ENCODE measurements around the gene RHOG. TPM values are rescaled to one million over a fixed set of nuclear protein-coding genes. Genes with fewer than 3 reads are reported as not detected.

The RHOG gene
- total and polyA plus RNA-seq, 9 of the 15 experiments (the other 6 are each of a cell fraction or from before 2014, with no cell fraction given) = 22.6 to 162 (median 80.3) TPM

- TF ChIP-seq KLF13 (tag; IDR thresholded peaks at IDR 0.05; ENCODE audit: borderline replicate concordance, low read depth) (peak; percentile 59; the same call in 1 of the 2 replicates), YY1 (IDR thresholded peaks at IDR 0.05; ENCODE audit: borderline replicate concordance in 1 of 3, control insufficient read depth in 1 of 3, extremely low read depth in 1 of 3, insufficient read depth in 3 of 3, insufficient read length in 1 of 3, insufficient replicate concordance in 2 of 3, low read depth in 1 of 3, low read length in 2 of 3) (peak in 1 of 3 experiments; percentile 6), THRB (CRISPR knock-in tag; conservative IDR thresholded peaks at IDR 0.05) (no peak), ZNF316 (IDR thresholded peaks at IDR 0.05) (no peak), SRSF3 (IDR thresholded peaks at IDR 0.05; ENCODE audit: insufficient read depth, low read length) (peak; percentile 82; the same call in 1 of the 2 replicates), NKRF (IDR thresholded peaks at IDR 0.05; ENCODE audit: borderline replicate concordance) (peak; percentile 67; the same call in 1 of the 2 replicates), ZNF124 (CRISPR knock-in tag; IDR thresholded peaks at IDR 0.05) (0 out of 2 replicates have a peak, but pooled peaks have one; percentile 80), ZBTB7A (IDR thresholded peaks at IDR 0.05; ENCODE audit: borderline replicate concordance, control insufficient read depth, low read depth, low read length) (peak; percentile 10; the same call in 1 of the 2 replicates), STAT6 (CRISPR knock-in tag; IDR thresholded peaks at IDR 0.05) (0 out of 2 replicates have a peak, but pooled peaks have one; percentile 24), SUPT5H (IDR thresholded peaks at IDR 0.05) (no peak), E2F6 (IDR thresholded peaks at IDR 0.05; ENCODE audit: borderline replicate concordance in 1 of 2, extremely low read depth in 1 of 2, insufficient read depth in 1 of 2, insufficient read length in 1 of 2, low read depth in 1 of 2, low read length in 1 of 2, poor library complexity in 1 of 2, severe bottlenecking in 1 of 2) (peak in 1 of 2 experiments; percentile 13)
These were observed 43.9 kb downstream of the RHOG start (continued) for GRCh38 chr11:3796801-3797328.

Data from K562 (cell line).